ENCODE results near the gene CDH23.

CDH23 gene

GRCh38 chr10:71630168-71630567 is 233.4 kb downstream of the CDH23 start:
- DNase-seq: no peak

DNA sequence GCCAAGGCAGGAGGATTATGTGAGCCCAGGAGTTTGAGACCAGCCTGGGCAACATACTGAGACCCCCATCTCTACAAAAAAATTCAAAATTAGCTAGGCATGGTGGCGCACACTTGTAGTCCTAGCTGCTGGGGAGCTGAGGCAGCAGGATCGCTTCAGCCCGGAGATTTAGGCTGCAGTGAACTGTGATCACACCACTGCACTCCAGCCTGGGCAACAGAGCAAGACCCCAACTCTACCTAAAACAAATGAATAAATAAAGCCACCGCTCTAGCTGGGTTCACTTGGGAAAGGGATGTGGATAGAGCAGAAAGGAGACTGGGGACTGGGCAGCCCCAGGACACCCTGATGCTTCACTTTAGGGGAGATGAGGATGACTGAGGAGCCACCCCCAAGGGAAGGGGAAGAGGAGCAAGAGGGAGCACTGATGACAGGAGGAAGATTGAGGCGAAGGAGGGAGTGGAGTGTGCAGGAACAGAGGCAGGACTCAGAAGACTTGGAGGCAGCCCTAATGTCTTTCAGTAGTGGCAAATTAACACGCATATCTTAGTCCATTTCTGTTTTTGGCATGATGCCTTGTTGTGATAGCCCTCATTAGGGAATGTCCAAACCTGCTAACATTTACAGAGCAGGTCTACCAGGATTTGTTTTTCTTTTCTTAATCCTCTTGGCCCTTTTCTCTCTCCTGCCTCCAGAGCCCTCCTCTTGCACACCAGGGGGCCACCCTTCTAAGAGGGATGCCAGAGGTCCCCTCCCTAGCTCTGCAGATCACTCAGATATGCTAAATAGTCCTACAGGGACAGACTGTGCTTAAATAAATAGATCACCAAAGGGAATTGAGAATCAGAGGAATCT is 234.5 kb downstream of the CDH23 start:
- DNase-seq: no peak

GRCh38 chr10:71632200-71632820 is 235.6 kb downstream of the CDH23 start:
- DNase-seq: no peak

DNA sequence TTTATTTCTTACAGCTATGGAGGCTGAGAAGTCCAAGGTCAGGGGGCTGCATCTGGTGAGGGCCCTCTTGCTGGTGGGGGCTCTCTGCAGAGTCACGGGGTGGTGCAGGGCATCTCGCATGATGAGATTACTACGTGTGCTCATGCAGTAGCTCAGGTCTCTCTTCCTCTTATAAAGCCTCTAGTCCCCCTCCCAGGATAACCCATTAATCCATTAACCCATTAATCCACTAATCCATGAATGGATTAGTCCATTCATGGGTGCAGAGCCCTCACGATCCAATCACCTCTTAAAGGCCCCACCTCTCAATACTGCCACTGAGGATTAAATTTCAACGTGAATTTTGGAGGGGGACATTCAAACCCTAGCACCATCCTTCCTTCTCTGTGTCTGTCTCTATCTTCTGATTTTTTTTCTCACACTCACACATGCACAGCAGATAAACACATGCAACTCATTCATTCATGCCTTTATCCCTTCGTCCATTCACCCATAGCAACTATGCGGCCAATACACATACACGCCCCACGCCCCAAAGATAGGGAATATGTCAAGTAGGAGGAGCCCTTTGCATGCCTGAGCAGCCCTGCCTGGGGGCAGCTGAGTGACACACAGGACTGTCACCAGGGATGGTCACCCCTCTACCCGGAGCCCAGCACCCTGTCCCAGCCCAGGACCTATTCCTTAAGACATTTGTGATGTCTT is 236.3 kb downstream of the CDH23 start:
- no peak for DNase-seq

DNA sequence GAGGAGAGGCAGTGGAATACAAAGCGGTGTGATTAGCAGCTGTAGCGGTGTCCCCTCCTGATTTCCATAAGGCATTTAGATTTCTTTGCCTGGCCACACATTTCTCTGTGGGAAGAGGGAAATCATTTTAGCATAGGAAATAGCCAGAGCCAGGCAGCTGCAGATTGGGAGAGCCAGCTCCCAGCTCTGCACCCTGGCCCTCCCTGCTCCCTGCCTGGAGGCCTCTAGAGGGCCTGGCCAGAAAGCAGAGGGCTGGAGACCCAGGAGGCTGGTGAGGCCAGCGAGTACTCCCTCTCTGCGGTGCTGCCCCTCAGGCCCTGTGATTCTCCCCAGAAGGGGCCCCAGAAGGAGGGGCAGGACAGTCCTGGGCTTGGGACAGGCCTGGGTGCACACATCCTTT is 237.2 kb downstream of the CDH23 start:
- DNase-seq: no peak

DNA sequence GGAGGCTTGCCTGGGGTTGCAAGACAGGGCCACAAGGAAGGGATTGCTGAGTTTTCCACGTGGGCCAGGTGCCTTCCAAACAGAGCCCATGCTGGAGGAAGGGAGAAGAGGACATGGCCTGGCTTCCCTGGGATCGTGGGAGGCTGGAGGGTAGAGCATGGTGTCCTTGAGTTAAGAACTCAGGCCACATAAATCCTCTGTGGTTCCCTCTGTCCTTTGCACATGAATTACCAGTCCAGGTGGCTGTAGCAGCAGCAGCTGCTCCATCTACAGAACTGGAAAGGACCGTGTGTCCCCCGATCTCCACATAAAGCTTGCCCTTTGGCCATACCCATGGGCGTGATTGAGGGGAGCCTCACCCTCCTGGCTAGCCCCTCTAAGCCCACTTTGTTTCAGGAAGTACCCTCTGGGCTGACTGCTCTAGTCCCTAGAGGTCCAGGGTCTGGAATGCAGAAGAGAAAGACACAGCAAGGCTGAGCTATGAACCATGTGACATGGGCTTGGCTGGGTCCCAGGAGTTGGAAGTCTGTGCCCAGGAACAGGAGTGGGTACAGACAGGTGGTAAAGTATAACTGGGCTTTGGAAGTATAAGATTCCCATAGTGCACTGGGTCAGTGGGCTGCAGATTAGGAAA is 237.9 kb downstream of the CDH23 start:
- no peak for DNase-seq

- DNase-seq: no peak
Observed at GRCh38 chr10:71635251-71635866, 238.6 kb downstream of the CDH23 start.

- DNase-seq: no peak
Observed at GRCh38 chr10:71635867-71636266, 239.1 kb downstream of the CDH23 start.

DNA sequence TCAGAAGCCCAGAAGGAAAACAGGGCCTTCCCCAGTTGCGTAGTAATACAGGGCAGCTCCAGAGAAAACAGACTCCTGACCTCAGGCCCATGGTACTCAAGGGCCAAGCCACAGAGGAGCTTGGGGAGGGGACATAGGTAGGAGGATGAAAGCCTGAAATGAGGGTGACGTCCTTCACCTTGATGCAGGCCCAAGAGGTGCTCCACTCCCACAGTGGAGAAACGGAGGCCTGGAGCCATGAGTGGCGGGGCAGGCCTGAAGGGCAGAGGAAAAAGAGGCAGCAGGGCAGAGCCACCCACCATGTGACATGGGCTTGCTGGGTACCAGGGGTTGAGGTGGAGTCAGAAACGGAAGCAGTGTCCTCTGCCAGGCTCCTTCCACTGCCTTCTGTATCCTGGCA is 239.9 kb downstream of the CDH23 start:
- no peak for DNase-seq

DNA sequence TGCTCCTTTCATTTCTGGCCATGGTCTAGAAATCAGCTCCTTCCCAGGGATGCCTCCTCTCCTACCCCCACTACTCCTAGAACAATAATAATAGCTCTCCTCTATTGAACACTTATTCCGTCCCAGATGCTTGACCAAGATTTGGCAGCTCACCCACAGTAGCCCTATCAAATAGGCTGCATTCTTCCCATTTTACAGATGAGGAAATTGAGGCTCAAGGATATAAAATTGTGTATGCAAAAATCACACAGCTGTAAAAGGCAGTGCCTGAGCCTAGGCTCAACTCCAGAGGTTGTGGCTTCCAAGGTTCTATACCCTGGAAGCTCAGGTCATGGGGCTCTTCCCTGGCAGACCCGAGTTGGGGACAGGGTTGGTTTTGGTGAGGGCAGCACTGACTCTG is 240.6 kb downstream of the CDH23 start:
- DNase-seq: no peak

GRCh38 chr10:71638064-71638821 is 241.5 kb downstream of the CDH23 start:
- no peak for DNase-seq

DNA sequence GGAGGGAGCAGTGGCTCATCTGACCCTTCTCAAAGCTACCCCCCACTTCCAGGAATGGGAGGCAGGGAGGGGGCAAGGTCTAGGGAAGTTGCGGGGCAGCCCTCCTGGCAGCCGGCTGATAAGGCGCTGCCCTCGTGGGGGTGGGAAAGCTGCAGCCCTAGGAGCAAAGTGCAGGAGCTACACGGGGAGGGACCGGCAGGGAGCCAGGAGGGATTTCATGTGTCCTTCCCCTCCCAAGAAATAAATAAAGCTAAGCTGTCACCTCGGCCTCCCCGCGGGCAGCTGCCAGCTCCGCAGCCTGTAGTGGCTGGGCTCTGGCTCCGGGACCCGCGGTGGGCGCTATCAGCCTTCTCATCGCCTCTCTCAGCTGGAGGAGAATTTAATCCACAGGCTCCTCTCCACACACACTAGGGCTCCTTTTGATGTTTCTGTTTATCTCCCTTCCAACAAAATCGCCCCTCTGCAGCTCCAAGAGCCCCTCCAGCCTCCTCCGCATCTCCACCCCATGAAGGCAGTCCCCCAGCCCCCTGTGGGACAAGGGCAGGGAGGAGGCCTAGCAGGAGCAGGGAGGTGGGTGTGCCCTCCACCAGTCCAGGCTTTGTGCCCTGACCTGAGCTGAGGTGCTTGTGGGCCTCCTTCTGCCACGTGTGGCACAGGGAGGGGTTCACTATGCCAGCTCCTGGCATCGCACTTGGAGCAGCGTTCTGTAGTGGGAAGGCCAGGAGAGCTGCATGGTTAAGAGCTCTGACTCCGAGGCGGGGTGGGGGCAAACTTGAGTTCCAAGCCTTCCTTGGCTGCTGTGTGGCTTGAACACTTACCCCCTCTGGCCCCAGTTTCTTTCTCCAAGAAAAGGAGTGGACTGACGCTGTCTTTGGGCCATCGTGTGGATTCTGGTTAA is 242.4 kb downstream of the CDH23 start:
- no peak for DNase-seq

GRCh38 chr10:71640607-71641006 is 243.9 kb downstream of the CDH23 start:
- no peak for DNase-seq

- no peak for DNase-seq
Observed at GRCh38 chr10:71641449-71641848, 244.7 kb downstream of the CDH23 start.

GRCh38 chr10:71641986-71642385 is 245.3 kb downstream of the CDH23 start:
- no peak for DNase-seq

DNA sequence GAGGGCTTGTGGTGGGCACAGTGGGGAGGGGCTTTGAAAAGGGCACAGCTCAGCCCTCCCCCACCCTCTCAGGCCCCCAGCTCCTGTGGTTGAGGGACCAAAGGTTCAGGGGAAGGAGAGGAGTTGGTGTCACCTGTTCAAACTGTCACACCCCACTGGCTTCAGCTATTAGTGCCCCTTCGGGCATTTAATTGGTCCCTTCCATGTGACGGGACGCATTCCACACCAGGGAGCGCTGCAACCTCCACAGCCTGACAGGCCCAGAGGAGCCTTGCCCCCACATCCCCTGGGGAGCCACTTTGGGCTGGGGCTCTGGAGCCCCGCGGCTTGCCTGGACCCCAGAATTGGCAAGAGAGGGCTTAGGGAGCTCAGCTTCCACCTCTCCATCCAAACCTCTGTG is 247.2 kb downstream of the CDH23 start:
- no peak for DNase-seq

DNA sequence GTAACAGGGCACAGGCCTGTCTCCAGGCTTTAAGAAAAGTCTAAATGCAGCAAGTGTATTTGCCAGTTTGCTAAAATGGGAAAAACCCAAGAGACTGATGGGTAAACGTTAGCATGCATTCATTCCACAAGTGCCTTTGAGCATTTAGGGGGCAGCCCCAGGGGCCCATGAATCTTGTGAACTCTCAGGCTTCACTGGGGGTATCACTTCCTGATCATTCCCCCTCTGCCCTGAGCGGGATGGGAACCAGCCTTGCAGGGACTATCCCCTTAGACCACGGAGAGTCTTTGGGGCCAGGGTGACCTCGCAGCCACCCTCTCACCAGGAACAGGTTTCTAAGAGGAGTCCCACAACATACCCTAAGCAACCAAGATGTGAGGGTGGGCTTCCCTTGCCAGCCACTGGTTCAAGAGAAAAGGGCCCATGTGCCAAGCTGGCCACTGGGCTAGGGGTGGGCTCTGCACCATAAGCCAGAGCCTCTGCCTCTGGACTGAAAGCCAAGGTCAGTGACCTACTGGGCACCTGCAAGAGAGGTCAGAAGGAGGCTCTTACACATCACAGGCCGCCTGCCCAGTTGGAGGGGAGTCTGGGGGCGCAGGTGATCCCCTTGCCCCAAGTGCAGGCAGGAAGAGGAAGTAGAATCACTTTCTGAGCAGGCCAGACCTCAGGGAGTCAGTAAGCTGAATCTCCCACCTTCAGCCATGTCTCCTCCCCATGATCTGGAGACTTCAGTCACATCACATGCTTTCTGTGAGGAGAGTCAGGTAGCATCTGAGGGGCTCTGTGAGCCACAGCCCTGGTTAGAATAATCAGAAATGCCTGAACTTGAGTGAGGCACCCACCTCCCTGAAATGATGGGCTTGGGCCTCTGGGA is 247.8 kb downstream of the CDH23 start:
- DNase-seq: no peak

GRCh38 chr10:71645185-71645584 is 248.5 kb downstream of the CDH23 start:
- DNase-seq: no peak

GRCh38 chr10:71646037-71646436 is 249.3 kb downstream of the CDH23 start:
- DNase-seq: no peak

Measured in T1000 (cell line).